Measurements from ENCODE around the gene TMEM121B. TPM values are rescaled to one million over a fixed set of nuclear protein-coding genes. Genes with fewer than 3 reads are reported as not detected.

Gene TMEM121B
- total RNA-seq, 2 donors from 2014 or later: 7.6 to 15.5 TPM

Other genes with a start within 250 kb of the TMEM121B start
- gene GAB4, start 113.1 kb downstream of the TMEM121B start, total RNA-seq: 1 to 10 TPM in 1 of 2 donors, not detected in 1; 3.4 TPM
- 10 to 100 TPM; 16.1 to 17.4 TPM for gene IL17RA, start 36.4 kb downstream of the TMEM121B start, total RNA-seq
- gene HDHD5, start 37.9 kb upstream of the TMEM121B start, total RNA-seq: 10 to 100 TPM; 38.7 to 51.6 TPM
- gene ADA2, start 98.1 kb upstream of the TMEM121B start, total RNA-seq: 10 to 100 TPM; 11.8 to 42.9 TPM
- gene CECR2, start 248.1 kb upstream of the TMEM121B start, total RNA-seq: 10 to 100 TPM in 1 of 2 donors, 1 to 10 TPM in 1; 3.1 to 10.1 TPM

All from prostate gland (tissue), 2 donors.